ENCODE measurements around the gene SESN1.

- TF ChIP-seq CTCF (IDR thresholded peaks at IDR 0.05): no peak
- no peak for TF ChIP-seq EZH2 (IDR thresholded peaks at IDR 0.05)
- TF ChIP-seq EZH2phosphoT487 (IDR thresholded peaks at IDR 0.05): no peak
Observed at GRCh38 chr6:108951351-108951953, 143.2 kb downstream of the SESN1 start.

Data from neural progenitor cell (in vitro differentiated cells).